ENCODE data around the gene ROBO2.

GRCh38 chr3:77038468-77038929, 1.4 kb upstream of the ROBO2 start:
- TF ChIP-seq POLR2A (IDR thresholded peaks at IDR 0.05): no peak
- TF ChIP-seq CTCF (IDR thresholded peaks at IDR 0.05): no peak

Measured in lower leg skin (tissue), 3 donors.